ENCODE results near the gene WDR7. TPM values are rescaled to one million over a fixed set of nuclear protein-coding genes. Genes with fewer than 3 reads are reported as not detected.

The WDR7 gene
- total and polyA plus RNA-seq, 9 of the 15 experiments (the other 6 are each of a cell fraction or from before 2014, with no cell fraction given), result 1.4 to 9.4 (median 5.3) TPM

DNA sequence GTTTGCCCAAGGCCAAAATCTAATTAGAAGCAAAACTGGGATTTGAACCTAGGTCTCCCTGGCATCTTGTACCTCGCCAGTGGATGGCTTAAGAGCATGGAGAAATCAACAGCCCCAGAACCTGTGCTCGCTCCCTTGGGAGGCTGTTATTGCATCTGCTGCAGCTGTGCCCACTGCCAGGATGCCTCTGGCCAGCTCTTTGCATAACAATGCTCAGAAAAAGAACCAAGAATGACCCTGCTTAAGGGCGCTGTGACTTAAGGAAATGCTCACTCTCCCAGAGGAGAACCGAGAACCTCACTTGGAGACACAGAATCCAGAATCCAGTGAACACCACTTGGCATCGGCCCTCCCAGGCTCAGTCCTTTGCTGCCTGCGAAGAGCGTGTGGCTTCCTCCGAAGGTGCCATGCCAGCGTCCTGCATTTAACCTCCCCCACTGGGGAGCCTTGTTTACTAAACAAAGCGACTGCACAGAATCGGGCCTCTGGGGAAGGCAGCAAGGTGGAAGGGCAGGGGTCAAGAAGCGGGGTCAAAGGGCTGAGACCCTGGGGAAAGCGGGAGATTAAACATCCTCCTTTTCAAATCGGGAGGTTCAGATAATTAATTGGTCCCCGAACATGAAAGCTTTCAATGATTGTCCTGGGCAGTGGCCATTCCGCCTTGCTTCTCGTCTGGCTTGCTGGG is 424.7 kb downstream of the WDR7 start:
- in situ Hi-C loops (cut with MboI), result no loop called here
- ChIA-PET POLR2A (no interaction called here), CTCF (ENCODE audit: low intra/inter-chr PET ratio) (no interaction called here)
- Histone ChIP-seq H3K36me3 (ENCODE audit: control insufficient read depth, insufficient read depth, low read length) (no peaks in the 10 kb centered on the region), H3K4me1 (replicated peaks in 1 of 2; ENCODE audit: control insufficient read depth in 2 of 2, insufficient read depth in 2 of 2, low read length in 2 of 2) (no peaks in the 10 kb centered on the region), H4K20me1 (replicated peaks; ENCODE audit: control insufficient read depth, insufficient read depth, low read length) (no peaks in the 10 kb centered on the region), H2AFZ (ENCODE audit: low read depth, low read length) (no peak overlapping the region), H3K79me2 (ENCODE audit: control insufficient read depth, insufficient read depth, low read length) (no peaks in the 10 kb centered on the region), H3K4me3 (no peak overlapping the region), H3K9me3 (replicated peaks; ENCODE audit: control insufficient read depth, insufficient read depth, low read depth, low read length) (no peaks in the 10 kb centered on the region), H3K27me3 (ENCODE audit: control insufficient read depth in 2 of 2, insufficient read depth in 2 of 2, low read length in 2 of 2) (peaks cover 5 to 21% of the 10 kb centered on the region in 2 experiments; a peak in 4 of 5 replicates), H3K9ac (ENCODE audit: insufficient read depth in 1 of 2, low read depth in 2 of 2, low read length in 2 of 2) (no peak overlapping the region), H3K27ac (ENCODE audit: extremely low read depth, low read depth, low read length) (no peak overlapping the region), H3K4me2 (ENCODE audit: insufficient read depth, low read length) (no peak overlapping the region), H3K9me1 (ENCODE audit: control insufficient read depth, insufficient read depth, low read length) (no peaks in the 10 kb centered on the region)
- no peak for ATAC-seq
- TF ChIP-seq ZNF253 (CRISPR knock-in tag; conservative IDR thresholded peaks at IDR 0.05), result no peak
- TF ChIP-seq FUS (optimal IDR thresholded peaks at IDR 0.05; ENCODE audit: low read depth, low read length), result no peak
- TF ChIP-seq ZNF780A (CRISPR knock-in tag; IDR thresholded peaks at IDR 0.05), result no peak
- TF ChIP-seq NCOA2 (IDR thresholded peaks at IDR 0.05; ENCODE audit: partially characterized antibody in 2 of 2), result no peak
- TF ChIP-seq, protein P1, sequence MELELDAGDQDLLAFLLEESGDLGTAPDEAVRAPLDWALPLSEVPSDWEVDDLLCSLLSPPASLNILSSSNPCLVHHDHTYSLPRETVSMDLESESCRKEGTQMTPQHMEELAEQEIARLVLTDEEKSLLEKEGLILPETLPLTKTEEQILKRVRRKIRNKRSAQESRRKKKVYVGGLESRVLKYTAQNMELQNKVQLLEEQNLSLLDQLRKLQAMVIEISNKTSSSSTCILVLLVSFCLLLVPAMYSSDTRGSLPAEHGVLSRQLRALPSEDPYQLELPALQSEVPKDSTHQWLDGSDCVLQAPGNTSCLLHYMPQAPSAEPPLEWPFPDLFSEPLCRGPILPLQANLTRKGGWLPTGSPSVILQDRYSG (tag; conservative IDR thresholded peaks at IDR 0.05; ENCODE audit: low read depth), result no peak
- TF ChIP-seq ZFPM2 (CRISPR knock-in tag; IDR thresholded peaks at IDR 0.05), result no peak
- TF ChIP-seq ZNF239 (CRISPR knock-in tag; IDR thresholded peaks at IDR 0.05), result no peak
- no peak for TF ChIP-seq TRIM28 (IDR thresholded peaks at IDR 0.05)
- TF ChIP-seq NR2C2 (CRISPR knock-in tag; IDR thresholded peaks at IDR 0.05), result no peak
- TF ChIP-seq NR2C2 (tag; IDR thresholded peaks at IDR 0.05), result no peak
- TF ChIP-seq POLR2A (conservative IDR thresholded peaks at IDR 0.05), result no peak
- no peak for TF ChIP-seq ZNF282 (CRISPR knock-in tag; IDR thresholded peaks at IDR 0.05)
- no peak for TF ChIP-seq FOS (IDR thresholded peaks at IDR 0.05; ENCODE audit: extremely low read depth, insufficient read length)
- TF ChIP-seq ILF3 (IDR thresholded peaks at IDR 0.05; ENCODE audit: borderline replicate concordance), result no peak
- no peak for TF ChIP-seq ELF1 (tag; IDR thresholded peaks at IDR 0.05)
- intact Hi-C loops (cut with micrococcal nuclease), result no loop called here
- FAIRE-seq, result no peak
- DNase-seq (ENCODE audit: extremely low read depth in 1 of 4, low spot score in 3 of 4), result no peak
- 2% methylated on average over 15 of the region's 17 CpGs for WGBS (ENCODE audit: insufficient coverage, low coverage, missing lambda C conversion rate)
- BruUV-seq (replicated peaks), result no TSS peak

Measured in K562 (cell line).